Erythroblast (primary cell): ENCODE measurements around the gene FBXL5.
"Not testable (repeated sequence)": the region's sequence is repeated elsewhere in the genome, so short reads cannot be mapped to it uniquely, and the experiment has no call there.

Experiments used
- GATA1 ChIP-seq: IDR thresholded peaks from 2 replicates; pipeline ENCODE4 v1.6.1; 2011; ENCODE audit warnings: low read depth, mild to moderate bottlenecking, control low read depth, low read length, moderate library complexity
- POLR2A ChIP-seq: IDR thresholded peaks from 2 replicates; pipeline ENCODE4 v1.6.1; 2011; ENCODE audit warnings: mild to moderate bottlenecking, low read length

DNA sequence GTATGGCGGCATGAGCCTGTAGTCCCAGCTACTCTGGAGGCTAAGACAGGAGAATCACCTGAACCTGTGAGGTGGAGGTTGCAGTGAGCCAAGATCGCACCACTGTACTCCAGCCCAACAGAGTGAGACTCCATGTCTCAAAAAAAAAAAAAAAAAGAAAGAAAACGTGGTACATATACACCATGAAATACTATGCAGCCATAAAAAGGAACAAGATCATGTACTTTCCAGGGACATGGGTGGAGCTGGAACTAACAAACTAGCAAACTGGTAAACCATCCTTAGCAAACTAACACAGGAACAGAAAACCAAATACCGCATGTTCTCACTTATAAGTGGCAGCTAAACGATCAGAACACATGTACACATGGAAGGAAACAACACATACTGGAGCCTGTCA lies 37.8 kb downstream of the FBXL5 start:
- not testable (repeated sequence) for TF ChIP-seq POLR2A, GATA1
